Measurements from ENCODE around the gene AUNIP. TPM values are rescaled to one million over a fixed set of nuclear protein-coding genes. Genes with fewer than 3 reads are reported as not detected.
A peak's percentile ranks its signal among the peaks of the same experiment; 100 is the strongest.

Gene AUNIP
- total RNA-seq, 1 donor from 2014 or later, result 3.2 TPM

DNA sequence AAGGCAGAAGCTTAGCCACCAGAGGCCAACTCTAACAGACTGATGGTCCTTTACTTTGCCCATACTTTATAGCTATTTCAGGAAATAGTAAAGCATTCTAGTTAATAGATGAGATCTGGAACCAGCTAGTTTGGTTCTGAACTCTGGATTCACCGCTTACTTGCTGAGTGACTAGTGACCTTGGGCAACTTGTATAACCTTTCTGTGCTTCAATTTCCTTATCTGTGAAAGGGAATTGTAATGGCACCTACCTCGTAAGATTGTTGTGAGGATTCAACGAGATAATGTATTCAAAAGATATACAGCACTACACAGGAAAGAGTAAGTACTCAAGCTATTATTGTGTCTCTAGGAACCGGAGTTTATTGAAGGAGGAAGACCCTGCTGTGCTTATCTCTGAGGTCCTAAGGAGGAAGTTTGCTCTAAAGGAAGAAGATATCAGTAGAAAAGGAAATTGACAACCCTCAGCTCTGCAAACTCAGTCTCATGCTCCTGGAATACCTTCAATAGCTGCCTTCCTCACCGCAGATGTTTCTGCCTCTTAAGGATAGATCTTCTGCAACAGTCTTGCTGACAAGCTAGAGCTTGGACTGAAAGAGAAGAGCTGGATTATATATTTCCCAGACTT lies 27.6 kb downstream of the AUNIP start:
- DNase-seq (ENCODE audit: low read depth in 2 of 2), result no peak

DNA sequence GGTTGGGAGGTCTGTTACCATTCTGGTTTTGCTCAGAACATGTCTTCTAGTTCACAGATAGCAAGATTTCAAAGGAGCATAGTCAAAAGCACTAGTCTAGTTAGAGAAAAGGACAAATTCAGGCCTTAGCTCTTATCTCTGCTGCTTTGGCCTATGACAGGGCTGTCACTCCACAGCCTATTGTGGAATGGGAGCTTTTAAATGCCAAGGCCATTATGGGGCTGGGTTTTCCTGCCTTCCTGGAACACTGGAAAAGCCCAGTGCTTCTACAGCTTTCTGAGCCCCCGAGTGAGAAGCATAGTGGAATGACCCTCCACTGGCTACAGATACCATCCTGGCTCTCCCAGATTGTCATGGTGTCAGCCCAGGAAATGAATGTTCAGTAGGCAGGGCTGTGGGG lies 30.2 kb downstream of the AUNIP start:
- no peak for DNase-seq (ENCODE audit: low read depth in 2 of 2)

DNA sequence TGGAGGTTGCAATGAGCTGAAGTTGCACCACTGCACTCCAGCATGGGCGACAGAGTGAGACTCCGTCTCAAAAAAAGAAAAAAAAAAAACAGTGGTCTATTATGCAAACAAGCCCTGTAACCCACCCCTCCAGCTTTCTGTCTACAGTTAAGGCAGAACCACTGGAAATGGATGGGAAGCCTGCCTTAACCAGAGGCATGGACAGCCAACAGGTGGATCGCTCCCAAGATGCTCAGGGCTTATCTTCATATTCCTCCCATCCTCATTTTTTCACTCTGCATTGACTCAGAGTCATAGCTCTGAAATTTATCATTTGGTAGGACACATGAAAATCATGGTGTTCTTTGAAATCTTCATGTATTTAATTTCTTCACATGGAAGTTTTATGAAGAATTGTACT lies 30.8 kb downstream of the AUNIP start:
- DNase-seq (ENCODE audit: low read depth in 2 of 2), result no peak

DNA sequence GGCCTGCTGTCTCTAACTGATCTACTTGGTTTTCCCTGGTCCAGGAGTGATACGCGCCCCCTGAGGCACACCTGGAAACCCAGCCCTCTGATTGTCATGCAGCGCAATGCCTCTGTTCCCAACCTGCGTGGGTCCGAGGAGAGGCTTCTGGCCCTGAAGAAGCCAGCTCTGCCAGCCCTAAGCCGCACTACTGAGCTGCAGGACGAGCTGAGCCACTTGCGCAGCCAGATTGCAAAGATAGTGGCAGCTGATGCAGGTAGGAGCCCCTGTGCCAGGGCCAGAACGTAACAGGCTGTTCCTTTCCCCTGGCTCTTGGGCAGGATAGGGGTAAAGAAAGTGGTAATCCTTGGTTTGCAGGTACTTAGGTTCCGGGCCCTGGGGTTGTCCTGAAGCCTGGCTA lies 32.7 kb downstream of the AUNIP start:
- no peak for DNase-seq (ENCODE audit: low read depth in 2 of 2)

DNA sequence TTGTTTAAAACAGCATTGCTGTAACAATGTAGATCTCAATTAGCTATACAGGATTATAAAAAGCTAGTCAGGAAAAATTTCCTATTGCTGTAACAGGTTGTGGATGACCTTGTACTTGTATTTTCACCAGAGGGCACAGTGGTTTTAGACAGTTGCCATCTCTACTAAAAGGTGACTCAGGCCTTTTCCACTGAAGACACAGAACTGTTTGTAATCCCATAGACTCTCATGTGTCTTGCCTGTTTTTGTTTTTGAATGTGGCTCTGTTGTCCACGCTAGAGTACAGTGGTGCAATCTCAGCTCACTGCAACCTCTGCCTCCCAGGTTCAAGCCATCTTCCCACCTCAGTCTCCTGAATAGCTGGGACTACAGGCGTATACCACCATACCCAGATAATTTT lies 33.7 kb downstream of the AUNIP start:
- DNase-seq (ENCODE audit: low read depth in 2 of 2), result no peak

DNA sequence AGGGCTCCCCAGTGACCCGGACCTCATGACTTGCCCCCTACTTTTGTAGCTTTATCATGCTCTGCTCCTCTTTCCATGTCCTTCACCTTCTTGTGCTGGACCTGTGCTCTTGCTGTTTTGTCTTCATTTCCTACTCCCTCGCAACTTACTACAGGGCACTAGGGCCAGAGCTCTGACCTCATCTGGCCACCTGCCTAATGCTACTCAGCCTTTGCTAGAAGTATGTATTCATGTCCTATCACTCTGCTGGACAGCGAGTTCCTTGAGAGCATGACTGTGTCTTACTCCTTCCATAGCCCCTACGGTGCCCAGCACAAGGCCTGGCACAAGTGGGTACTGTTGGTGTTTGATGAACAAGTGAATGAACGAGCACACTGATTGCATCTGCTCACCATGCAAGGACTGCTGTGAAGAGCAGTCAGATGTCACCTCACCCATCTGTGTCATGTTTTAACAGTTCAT lies 37.6 kb downstream of the AUNIP start:
- DNase-seq (ENCODE audit: low read depth in 2 of 2), result no peak

DNA sequence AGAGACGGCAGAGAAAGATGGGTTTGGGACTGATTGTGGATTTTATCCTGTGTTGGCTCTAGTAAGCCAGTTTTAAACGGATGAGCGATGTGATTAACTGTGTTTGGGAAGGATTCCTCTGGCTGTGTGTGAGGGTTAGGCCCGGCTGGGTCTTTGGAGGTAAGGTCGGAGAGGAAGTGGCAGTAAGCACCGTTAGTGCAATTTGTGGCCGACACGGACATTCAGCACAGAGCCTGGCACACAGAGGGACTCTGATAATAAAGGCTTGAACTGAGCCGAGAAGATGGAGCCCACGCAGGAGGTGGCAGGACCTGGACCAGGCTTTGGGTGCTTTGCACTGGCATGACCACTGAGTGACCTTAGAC lies 38.2 kb downstream of the AUNIP start:
- DNase-seq (ENCODE audit: low read depth in 2 of 2), result no peak

DNA sequence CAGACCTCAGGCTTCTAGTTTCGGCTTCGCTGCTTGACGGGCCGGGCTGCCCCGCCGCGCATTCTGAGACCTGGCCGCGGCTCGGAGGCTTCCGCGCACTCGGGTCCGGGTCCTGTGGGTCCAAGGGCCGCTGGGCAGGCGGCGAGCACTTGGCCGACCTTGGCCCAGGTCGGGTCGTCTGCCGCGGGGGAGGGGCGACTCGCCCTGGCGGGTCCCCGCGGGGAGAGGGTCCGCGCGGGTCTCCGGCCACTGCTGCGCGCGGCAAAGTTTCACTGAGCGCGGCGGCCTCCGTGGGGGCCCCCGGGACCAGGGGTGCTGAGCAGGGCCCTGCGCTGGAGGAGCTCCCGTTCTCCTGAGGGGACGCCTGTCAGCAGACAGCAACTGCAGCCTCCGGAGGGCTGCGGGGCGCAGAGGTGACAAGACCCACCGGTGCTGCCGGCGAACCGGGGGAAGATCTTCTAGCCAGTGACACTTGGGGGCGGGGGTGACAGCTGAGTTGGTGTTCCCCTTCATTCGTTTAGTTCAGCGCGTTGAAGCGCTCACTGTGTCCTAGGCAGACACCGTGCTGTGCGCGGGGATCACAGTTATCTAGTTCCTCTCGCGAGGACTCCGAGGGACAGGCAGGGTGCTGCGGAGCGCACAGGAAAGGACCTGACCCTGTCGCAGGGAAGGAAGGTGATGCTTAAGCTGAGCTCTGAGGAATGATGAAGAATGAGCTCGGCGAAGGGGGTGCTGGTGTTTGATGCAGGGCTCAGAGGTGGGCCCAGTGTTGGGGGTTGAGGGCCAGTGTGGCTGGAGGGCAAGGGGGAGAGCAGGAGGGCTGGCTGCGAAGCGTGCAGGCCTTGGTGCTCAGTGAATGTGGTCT lies 38.8 kb downstream of the AUNIP start:
- DNase-seq (ENCODE audit: low read depth in 2 of 2), result peak; percentile 34 to 55

DNA sequence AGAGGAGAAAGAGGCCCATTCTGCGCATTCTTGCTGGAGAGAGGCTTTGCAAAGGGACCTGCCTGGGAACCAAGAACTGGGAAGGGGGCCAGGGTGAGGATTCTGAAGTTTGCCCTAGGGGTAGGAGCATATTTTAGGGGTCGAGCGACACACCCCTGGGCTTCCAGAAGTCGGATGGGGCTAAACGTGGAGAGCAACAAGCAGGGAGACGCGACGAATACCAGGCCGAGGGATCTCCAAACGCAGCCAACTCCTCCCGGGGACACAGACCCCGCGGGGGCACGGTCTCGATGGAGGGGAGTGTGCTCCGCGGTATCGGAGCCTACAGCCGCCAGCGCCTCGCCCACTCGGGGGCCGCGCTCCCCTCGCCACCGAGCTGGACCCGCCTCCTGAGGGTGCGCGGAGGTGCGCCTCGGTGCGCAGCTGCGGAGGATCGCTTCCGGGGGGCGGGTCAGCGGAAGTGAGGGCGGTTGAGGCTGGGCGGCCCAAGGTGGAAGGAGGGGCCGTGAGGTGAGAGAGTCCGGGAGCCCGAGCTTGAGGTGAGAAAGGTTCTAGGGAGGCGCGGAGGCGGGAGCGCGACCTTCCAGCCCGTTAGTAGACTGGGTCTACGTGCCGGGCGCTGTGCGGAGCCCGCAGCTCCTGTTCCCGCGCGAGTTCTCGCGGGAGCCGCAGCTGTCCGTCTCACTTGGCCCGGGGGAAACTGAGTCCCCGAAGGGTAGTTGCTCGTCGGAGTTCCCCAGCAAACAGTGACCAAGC lies 39.6 kb downstream of the AUNIP start, which contains the start of gene MTFR1L:
MTFR1L (plus strand) TSS at position 464 of the 756 bp plus-strand sequence. CDS start 3,151 bp downstream, outside the sequence.
- peak in 1 of 2 donors; percentile 72 for DNase-seq (ENCODE audit: low read depth in 2 of 2)

DNA sequence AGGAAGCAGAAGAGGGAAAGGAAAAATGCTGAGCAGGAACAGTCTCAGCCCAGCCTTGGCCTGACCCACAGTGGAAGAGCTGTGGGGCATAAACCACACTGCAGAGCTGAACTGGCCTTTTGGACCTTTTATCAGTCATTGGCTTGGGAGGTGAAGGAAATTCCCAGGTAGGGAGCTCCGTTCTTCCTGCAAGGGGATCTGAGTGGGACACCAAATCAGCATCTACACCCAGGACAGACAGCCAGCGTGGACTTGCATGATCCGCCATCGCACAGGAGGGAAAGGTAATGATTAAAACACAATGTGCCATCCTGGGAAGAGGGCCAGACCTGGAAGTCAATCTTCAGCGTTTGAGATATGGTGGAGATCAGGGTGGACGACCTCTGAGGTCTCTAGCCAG lies 40.7 kb downstream of the AUNIP start:
- no peak for DNase-seq (ENCODE audit: low read depth in 2 of 2)

DNA sequence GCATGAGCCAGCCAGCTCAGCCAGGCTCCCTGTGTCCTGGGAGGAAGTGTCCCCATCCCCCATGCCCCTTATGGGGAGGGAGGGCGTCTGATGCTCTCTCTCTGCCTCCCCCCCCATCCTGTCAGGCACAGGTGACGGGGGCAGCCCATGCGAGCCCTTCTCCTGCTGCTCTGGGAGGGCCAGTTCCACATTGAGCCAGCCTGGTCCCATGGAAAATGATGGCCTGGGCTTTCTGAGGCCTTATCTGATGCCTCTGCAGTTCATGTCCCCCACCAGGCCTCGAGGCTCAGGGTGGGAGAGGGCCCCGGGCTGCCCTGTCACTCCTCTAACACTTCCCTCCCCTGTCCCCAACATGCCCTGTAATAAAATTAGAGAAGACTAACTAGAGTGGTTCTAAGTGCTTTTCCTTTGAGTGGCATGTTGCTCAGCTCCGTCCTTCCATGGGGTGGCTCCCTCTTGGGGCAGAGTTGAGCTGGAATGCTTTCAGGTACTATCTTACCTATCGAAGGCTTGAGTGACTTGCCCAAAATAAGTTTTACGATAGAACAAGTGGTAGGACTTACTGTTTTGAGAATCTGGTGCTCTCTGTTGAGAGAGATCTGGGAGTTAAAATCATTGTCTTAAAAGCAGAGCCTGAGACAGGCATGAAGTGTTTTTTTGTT lies 41.3 kb downstream of the AUNIP start:
- no peak for DNase-seq (ENCODE audit: low read depth in 2 of 2)

DNA sequence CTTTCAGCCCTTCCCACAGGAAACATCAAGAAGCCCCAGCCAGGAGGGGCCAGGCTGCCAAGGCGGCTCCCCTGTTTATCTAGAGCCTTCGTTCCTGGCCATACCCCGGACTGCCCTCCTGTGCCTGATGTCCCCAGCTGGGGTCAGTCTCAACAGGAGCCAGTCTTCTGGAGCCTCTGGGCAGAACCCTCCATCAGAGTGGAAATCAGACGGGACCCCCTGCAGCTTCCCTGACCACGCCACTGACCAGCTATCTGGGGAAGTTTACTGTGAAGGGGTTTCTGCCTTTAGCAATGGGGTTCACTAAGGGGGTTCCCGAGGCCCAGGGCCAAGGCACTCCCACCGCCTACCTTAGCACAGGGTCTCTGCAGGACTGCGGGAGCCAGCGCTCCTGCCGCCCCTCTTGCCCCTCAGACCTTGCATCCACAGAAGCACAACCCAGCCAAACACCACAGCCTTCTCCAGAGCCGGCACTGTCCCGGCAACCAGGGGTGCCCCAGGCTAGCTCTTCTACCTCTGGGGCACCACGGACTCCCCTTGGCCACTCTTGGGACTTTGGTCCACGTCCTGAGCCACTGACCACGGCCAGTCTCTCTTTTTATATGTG lies 43.0 kb downstream of the AUNIP start:
- DNase-seq (ENCODE audit: low read depth in 2 of 2), result no peak

DNA sequence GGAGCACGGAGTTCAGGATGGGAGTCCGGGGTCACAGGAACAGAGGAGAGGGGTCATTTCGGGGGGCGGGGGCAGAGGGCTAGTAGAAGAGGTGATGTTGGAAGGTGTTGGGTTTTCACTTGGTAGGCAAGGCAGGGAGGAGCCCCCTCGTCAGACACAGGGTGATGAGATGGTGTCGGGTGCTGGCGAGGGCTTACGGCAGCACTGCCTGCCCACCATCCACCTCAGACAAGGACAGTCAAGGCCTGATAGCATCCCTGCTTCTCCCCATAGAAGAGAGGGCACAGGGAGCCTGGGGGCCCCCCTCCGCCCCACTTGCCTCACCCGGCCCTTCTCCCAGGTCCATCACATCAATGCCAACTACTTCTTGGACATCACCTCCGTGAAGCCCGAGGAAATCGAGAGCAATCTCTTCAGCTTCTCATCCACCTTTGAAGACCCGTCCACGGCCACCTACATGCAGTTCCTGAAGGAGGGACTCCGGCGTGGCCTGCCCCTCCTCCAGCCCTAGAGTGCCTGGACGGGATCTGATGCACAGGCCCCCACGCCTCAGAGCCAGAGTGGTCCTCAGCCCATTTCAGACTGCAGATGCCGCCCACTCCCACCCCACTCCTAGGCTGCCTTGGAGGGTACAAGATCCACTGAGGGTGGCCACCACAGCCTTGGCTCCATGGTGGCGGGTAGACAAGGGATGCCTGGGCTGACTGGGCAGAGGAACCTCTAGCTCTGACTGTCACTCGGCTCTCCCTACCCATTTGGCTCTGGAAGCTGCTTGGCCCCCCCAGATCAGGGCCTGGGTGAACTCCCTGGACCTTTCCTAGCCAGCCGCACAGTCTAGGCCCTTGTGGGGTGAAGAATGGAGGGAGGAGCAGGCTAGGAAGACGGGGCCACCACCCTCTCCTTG lies 43.8 kb downstream of the AUNIP start:
- no peak for DNase-seq (ENCODE audit: low read depth in 2 of 2)

DNA sequence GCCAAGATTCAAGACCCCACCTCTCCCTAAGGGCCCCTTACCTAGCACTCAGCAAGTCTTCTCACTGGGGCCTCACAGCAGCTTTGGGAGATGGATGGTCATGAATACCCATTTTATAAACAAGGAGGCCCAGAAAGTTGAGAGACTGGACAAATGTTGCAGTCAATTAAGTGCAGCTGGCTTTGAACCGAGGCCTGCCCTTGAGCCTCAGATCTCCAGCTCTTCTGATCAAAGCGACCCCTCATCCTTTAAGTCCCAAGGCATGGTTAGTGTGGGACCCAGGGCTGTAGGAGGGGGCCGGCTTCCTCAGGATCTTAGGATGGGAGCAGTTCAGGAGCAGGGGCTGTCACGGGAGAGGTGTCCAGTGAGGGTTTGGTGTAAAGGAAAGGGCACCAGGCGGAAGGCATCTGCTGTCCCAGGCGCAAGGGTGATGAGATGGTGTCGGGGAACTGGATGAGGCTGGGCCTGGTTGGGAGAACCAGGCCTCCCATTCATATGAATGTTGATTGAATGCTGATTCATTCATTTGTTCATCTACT lies 44.6 kb downstream of the AUNIP start:
- DNase-seq (ENCODE audit: low read depth in 2 of 2), result no peak

DNA sequence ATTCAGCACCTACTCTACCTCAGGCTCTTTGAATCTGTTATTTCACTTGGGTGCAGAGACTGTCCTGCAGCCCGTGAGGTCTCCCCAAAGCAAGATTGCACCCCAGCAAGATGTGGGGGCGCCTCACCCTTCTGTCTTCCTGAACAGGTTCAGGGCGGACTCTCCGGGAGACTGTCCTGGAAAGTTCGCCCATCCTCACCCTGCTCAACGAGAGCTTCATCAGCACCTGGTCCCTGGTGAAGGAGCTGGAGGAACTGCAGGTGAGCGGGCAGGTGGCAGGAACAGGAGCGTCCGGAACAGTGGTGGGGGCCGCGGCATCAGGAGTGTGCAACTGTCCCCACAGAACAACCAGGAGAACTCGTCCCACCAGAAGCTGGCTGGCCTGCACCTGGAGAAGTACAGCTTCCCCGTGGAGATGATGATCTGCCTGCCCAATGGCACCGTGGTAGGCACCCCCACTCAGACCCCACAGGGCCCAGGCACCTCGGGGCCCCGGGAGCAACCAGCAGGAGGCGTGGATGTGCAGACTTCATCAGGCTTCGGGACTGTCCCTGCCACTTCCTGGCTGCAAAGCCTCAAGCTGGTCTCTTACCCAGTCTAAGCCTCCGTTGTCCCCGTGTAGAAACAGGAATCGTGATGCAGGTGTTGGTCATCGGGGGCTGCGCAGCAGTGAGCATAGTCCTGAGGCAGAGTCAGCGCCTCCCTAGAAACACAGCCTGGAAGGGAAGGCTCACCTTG lies 45.4 kb downstream of the AUNIP start:
- no peak for DNase-seq (ENCODE audit: low read depth in 2 of 2)

DNA sequence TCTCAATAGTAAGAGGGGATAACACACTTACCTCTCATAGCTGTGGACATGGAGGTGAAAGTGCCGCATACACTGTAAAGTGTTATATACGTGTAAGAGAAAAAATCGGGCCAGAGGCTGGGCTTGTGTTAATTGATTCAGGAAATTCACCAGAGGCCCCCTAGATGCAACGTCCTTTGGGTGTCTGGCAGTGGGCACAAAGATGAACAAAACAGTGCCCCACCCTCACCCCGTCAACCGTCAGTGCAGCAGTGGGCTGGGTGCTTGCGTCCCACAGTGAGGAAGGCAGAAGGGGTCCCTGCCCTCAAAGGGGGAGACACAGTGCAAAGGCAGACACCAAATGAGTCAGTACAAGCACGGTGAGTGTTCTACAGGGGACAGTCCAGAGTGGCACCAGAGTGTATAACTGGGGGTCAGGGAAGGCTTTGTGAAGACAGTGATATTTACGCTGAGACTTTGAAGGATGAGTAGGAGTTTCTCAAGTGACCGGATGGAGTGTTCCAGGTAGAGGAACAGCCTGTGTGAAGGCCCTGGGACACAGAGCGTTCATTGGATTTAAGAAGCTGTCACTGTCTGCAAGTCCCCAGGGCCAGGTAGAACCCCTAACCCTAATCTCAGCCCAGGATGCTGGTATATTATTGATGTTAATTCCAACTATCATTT lies 46.1 kb downstream of the AUNIP start:
- no peak for DNase-seq (ENCODE audit: low read depth in 2 of 2)

DNA sequence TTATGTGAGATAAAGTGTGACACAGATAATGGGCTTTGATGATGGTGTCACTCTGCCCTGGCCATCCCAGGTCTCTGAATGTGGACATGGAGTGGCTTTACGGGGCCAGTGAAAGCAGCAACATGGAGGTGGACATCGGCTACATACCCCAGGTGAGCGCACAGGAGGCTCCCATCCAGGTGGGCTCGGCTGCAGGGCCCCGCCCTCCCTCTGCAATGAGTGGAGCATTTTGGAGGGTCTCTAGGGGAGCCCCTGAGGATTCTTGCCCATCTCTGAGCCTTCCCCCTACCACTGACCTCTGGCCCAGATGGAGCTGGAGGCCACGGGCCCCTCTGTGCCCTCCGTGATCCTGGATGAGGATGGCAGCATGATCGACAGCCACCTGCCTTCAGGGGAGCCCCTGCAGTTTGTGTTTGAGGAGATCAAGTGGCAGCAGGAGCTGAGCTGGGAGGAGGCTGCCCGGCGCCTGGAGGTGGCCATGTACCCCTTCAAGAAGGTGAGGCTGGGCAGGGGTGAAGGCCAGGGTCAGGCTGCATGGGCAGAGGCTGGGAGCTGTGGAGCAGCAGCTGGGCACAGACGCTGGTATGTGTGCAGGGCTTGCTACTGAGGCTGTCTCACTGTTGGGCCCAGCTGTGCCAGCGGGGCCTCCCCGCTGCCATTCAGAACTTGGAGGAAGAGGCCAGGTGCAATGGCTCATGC lies 47.7 kb downstream of the AUNIP start:
- no peak for DNase-seq (ENCODE audit: low read depth in 2 of 2)

Data from dermis microvascular lymphatic vessel endothelial cell (primary cell).